IMR-90 (cell line): ENCODE results near the gene LINC00237. TPM values are rescaled to one million over a fixed set of nuclear protein-coding genes. Genes with fewer than 3 reads are reported as not detected.

ENCODE experiments used
- ATAC-seq: fragments of 200-7000 bp; cut with Tn5 transposase; 2 replicates; pipeline ENCODE4 v1.9.1; 2020; ENCODE audit warnings: low read depth, mild to moderate bottlenecking, moderate library complexity
- BruUV-seq: library from RNA; stranded (reverse); fragments of 400-500 nt; replicated peaks from 2 replicates; lab custom pipeline; 2021; lab: Mats Ljungman, UMichigan
- CTCF ChIA-PET: fragments of 300-600 bp; formaldehyde crosslinking; extraction: SDS; loops from one replicate; lab custom pipeline; 2021; ENCODE audit warnings: antibody characterized with exemption; lab: Yijun Ruan, JAX
- POLR2A ChIA-PET: fragments of 300-600 bp; sonication (Branson Sonifier 250); formaldehyde crosslinking; loops from one replicate; lab custom pipeline; 2022; ENCODE audit warnings: antibody characterized with exemption; ENCODE audit not compliant: unreplicated experiment; lab: Charles Lee
- DNase-seq: peaks from one replicate; pipeline ENCODE4 v3.0.0; 2013
- H2AFZ ChIP-seq: replicated peaks from 2 replicates; pipeline ENCODE3; 2013; ENCODE audit warnings: low read length, mild to moderate bottlenecking; ENCODE audit not compliant: poor library complexity
- H2AK5ac ChIP-seq: 2 replicates; pipeline ENCODE4 v1.6.1; 2013; ENCODE audit warnings: low read depth, low read length, inconsistent platforms
- H2AK9ac ChIP-seq: replicated peaks from 2 replicates; pipeline ENCODE3; 2013; ENCODE audit warnings: mild to moderate bottlenecking, low read depth, low read length, moderate library complexity; ENCODE audit not compliant: poor library complexity
- H2BK120ac ChIP-seq: 2 replicates; pipeline ENCODE4 v1.6.1; 2013; ENCODE audit warnings: low read depth, low read length, inconsistent platforms
- H2BK15ac ChIP-seq: 3 replicates; pipeline ENCODE4 v1.6.1; 2013; ENCODE audit warnings: low read depth, low read length, inconsistent platforms
- H2BK20ac ChIP-seq: 2 replicates; pipeline ENCODE4 v1.6.1; 2013; ENCODE audit warnings: low read depth, mild to moderate bottlenecking, inconsistent platforms, low read length, moderate library complexity
- H2BK5ac ChIP-seq: 2 replicates; pipeline ENCODE4 v1.6.1; 2013; ENCODE audit warnings: mild to moderate bottlenecking, low read depth, low read length, inconsistent platforms; ENCODE audit not compliant: poor library complexity, severe bottlenecking
- H3K14ac ChIP-seq: replicated peaks from 2 replicates; pipeline ENCODE4 v1.6.1; 2013; ENCODE audit warnings: low read depth, low read length, inconsistent platforms
- H3K18ac ChIP-seq: 2 replicates; pipeline ENCODE4 v1.6.1; 2013; ENCODE audit warnings: low read depth, low read length, control low read depth
- H3K23ac ChIP-seq: 2 replicates; pipeline ENCODE4 v1.6.1; 2013; ENCODE audit warnings: low read depth, low read length, inconsistent platforms
- H3K27ac ChIP-seq: 2 replicates; pipeline ENCODE4 v1.5.1; 2013; ENCODE audit warnings: mild to moderate bottlenecking, control low read depth, low read length; ENCODE audit not compliant: insufficient read depth
- H3K27me3 ChIP-seq: 2 replicates; pipeline ENCODE4 v1.6.1; 2013; ENCODE audit warnings: low read length; ENCODE audit not compliant: control insufficient read depth, insufficient read depth
- H3K36me3 ChIP-seq: 2 replicates; pipeline ENCODE4 v1.6.1; 2013; ENCODE audit warnings: low read length, mixed read lengths; ENCODE audit not compliant: control insufficient read depth, insufficient read depth
- H3K4ac ChIP-seq: 2 replicates; pipeline ENCODE4 v1.6.1; 2013; ENCODE audit warnings: low read depth, low read length, inconsistent platforms
- H3K4me1 ChIP-seq: 2 replicates; pipeline ENCODE4 v1.6.1; 2013; ENCODE audit warnings: low read length, mixed read lengths; ENCODE audit not compliant: control insufficient read depth, insufficient read depth
- H3K4me2 ChIP-seq: 2 replicates; pipeline ENCODE4 v1.6.1; 2013; ENCODE audit warnings: low read depth, mild to moderate bottlenecking, control low read depth, low read length, moderate library complexity
- H3K4me3 ChIP-seq: 2 replicates; pipeline ENCODE4 v1.5.1; 2013; ENCODE audit warnings: low read depth, mild to moderate bottlenecking, control low read depth, low read length, moderate library complexity; ENCODE audit not compliant: insufficient read depth
- H3K56ac ChIP-seq: 2 replicates; pipeline ENCODE4 v1.6.1; 2013; ENCODE audit warnings: low read length, inconsistent platforms; ENCODE audit not compliant: insufficient read depth; ENCODE audit errors: extremely low read depth
- H3K79me1 ChIP-seq, 2 experiments: 2 replicates each; pipeline ENCODE4 v1.6.1; 2013; ENCODE audit warnings: low read length in 2 of 2, inconsistent platforms in 1 of 2, low read depth in 1 of 2
- H3K9ac ChIP-seq: 2 replicates; pipeline ENCODE4 v1.6.1; 2013; ENCODE audit warnings: low read depth, low read length, control low read depth
- H3K9me1 ChIP-seq: 2 replicates; pipeline ENCODE4 v1.6.1; 2013; ENCODE audit warnings: low read length, inconsistent platforms; ENCODE audit not compliant: insufficient read depth
- H3K9me3 ChIP-seq: 2 replicates; pipeline ENCODE4 v1.6.1; 2013; ENCODE audit warnings: low read length; ENCODE audit not compliant: control insufficient read depth, insufficient read depth
- H4K20me1 ChIP-seq: 2 replicates; pipeline ENCODE4 v1.6.1; 2013; ENCODE audit warnings: low read length, inconsistent platforms; ENCODE audit not compliant: insufficient read depth
- H4K5ac ChIP-seq: 2 replicates; pipeline ENCODE4 v1.6.1; 2013; ENCODE audit warnings: mild to moderate bottlenecking, low read depth, low read length, control low read depth
- H4K8ac ChIP-seq, 2 experiments: 2 replicates each; pipeline ENCODE4 v1.6.1; 2013; ENCODE audit warnings: low read depth in 2 of 2, low read length in 2 of 2, control low read depth in 1 of 2, inconsistent platforms in 1 of 2
- H4K91ac ChIP-seq: 2 replicates; pipeline ENCODE4 v1.6.1; 2013; ENCODE audit warnings: low read depth, low read length, inconsistent platforms; ENCODE audit not compliant: insufficient read depth
- BHLHE40 ChIP-seq: fragments of 150-350 bp; IDR thresholded peaks from 2 replicates; pipeline ENCODE4 v1.6.1; 2016; ENCODE audit warnings: mild to moderate bottlenecking, low read depth, low read length
- CEBPB ChIP-seq: IDR thresholded peaks from 2 replicates; pipeline ENCODE4 v1.6.1; 2012; ENCODE audit warnings: low read depth, low read length, improper control_type of control experiment
- CHD1 ChIP-seq: IDR thresholded peaks from 2 replicates; pipeline ENCODE4 v1.6.1; 2012; ENCODE audit warnings: low read depth, low read length, improper control_type of control experiment
- CTCF ChIP-seq: conservative IDR thresholded peaks from 2 replicates; pipeline ENCODE4 v1.5.1; 2012; ENCODE audit warnings: mild to moderate bottlenecking, low read depth, low read length, improper control_type of control experiment
- ELK1 ChIP-seq: fragments of 150-350 bp; IDR thresholded peaks from 2 replicates; pipeline ENCODE4 v1.6.1; 2016; ENCODE audit warnings: low read depth, mild to moderate bottlenecking, low read length, moderate library complexity, borderline replicate concordance
- FOS ChIP-seq: fragments of 150-350 bp; IDR thresholded peaks from 2 replicates; pipeline ENCODE4 v1.6.1; 2016; ENCODE audit warnings: low read depth, low read length
- MAFK ChIP-seq: IDR thresholded peaks from 2 replicates; pipeline ENCODE4 v1.6.1; 2012; ENCODE audit warnings: low read depth, low read length, improper control_type of control experiment
- MAZ ChIP-seq: IDR thresholded peaks from 2 replicates; pipeline ENCODE4 v1.6.1; 2012; ENCODE audit warnings: low read depth, mild to moderate bottlenecking, low read length, improper control_type of control experiment, moderate library complexity, borderline replicate concordance
- MXI1 ChIP-seq: IDR thresholded peaks from 2 replicates; pipeline ENCODE4 v1.6.1; 2012; ENCODE audit warnings: low read depth, mild to moderate bottlenecking, low read length, moderate library complexity, borderline replicate concordance
- NFE2L2 ChIP-seq: fragments of 150-350 bp; IDR thresholded peaks from 2 replicates; pipeline ENCODE4 v1.6.1; 2016; ENCODE audit warnings: low read depth, mild to moderate bottlenecking, low read length
- POLR2A ChIP-seq: IDR thresholded peaks from 2 replicates; pipeline ENCODE4 v1.6.1; 2012; ENCODE audit warnings: mild to moderate bottlenecking, low read depth, low read length
- RAD21 ChIP-seq: IDR thresholded peaks from 2 replicates; pipeline ENCODE4 v1.6.1; 2012; ENCODE audit warnings: low read length, improper control_type of control experiment
- RCOR1 ChIP-seq: IDR thresholded peaks from 2 replicates; pipeline ENCODE4 v1.6.1; 2012; ENCODE audit warnings: mild to moderate bottlenecking, low read length, improper control_type of control experiment; ENCODE audit not compliant: insufficient replicate concordance
- RFX5 ChIP-seq: IDR thresholded peaks from 2 replicates; pipeline ENCODE4 v1.8.0; 2012; ENCODE audit warnings: low read depth, mild to moderate bottlenecking, low read length, moderate library complexity
- SMC3 ChIP-seq: fragments of 150-350 bp; IDR thresholded peaks from 2 replicates; pipeline ENCODE4 v1.6.1; 2016; ENCODE audit warnings: low read depth, mild to moderate bottlenecking, antibody characterized with exemption, low read length, moderate library complexity
- WGBS, 2 experiments: methylation state at CpG; one replicate each; pipeline versions ENCODE4 v1.1.5 to v1.1.7; 2013; ENCODE audit warnings: missing lambda C conversion rate in 2 of 2; ENCODE audit not compliant: insufficient read length in 1 of 2; ENCODE audit errors: extremely low coverage in 2 of 2; 5-methylcytosine and 5-hydroxymethylcytosine counted together
- dilution Hi-C: fragments of 300-500 bp; cut with HindIII; formaldehyde crosslinking; loops from one replicate; pipeline ENCODE4 v1.14.3; 2018; ENCODE audit warnings: low sequenced_read_pairs; ENCODE audit not compliant: unreplicated experiment
- in situ Hi-C: fragments of 300-500 bp; cut with MboI; formaldehyde crosslinking; loops from 3 replicates; pipeline ENCODE4 v1.14.3; 2019; ENCODE audit warnings: low sequenced_read_pairs, inconsistent platforms, mixed read lengths
- intact Hi-C: fragments of 100-400 bp; cut with micrococcal nuclease; formaldehyde crosslinking; loops from 2 replicates; pipeline ENCODE4 v1.10.0; 2022
- polyA plus RNA-seq, 3 experiments: library from polyadenylated mRNA; depleted of rRNA; stranded (reverse); fragments of >200 nt; gene quantifications; 2 replicates each; pipeline ENCODE4 v1.2.3, GENCODE V29; 2012; ENCODE audit warnings: low replicate concordance in 1 of 3
- total RNA-seq: library from RNA; depleted of rRNA; stranded (reverse); fragments of >200 nt; gene quantifications from 2 replicates; pipeline ENCODE4 v1.2.3, GENCODE V29; 2012
- TF ChIP-seq, protein P1 (sequence below): fragments of 150-350 bp; IDR thresholded peaks from 2 replicates; pipeline ENCODE4 v1.6.1; 2017; ENCODE audit warnings: mild to moderate bottlenecking, antibody characterized with exemption, low read length, low read depth

The LINC00237 gene
- total and polyA plus RNA-seq, 2 of the 4 experiments (the other 2 are of a cell fraction), result not detected

GRCh38 chr20:21111416-21111815 is 5.3 kb upstream of the LINC00237 start:
- in situ Hi-C loops, result no loop called here

More at GRCh38 chr20:21111416-21111815, 5.3 kb upstream of the LINC00237 start:
- Histone ChIP-seq H2BK5ac (no peak overlapping the region), H2BK15ac (no peak overlapping the region), H4K20me1 (no peaks in the 10 kb centered on the region), H3K9me3 (no peaks in the 10 kb centered on the region), H3K79me1 (no peaks in the 10 kb centered on the region), H3K9me1 (no peaks in the 10 kb centered on the region), H3K36me3 (no peaks in the 10 kb centered on the region), H3K18ac (no peak overlapping the region), H4K8ac (no peak overlapping the region), H2AK9ac (no peak overlapping the region), H3K4me1 (no peaks in the 10 kb centered on the region), H3K56ac (no peak overlapping the region), H3K14ac (no peak overlapping the region), H3K4me3 (no peak overlapping the region), H2AK5ac (no peak overlapping the region), H3K4ac (no peak overlapping the region), H3K4me2 (no peak overlapping the region), H4K5ac (no peak overlapping the region), H3K23ac (no peak overlapping the region), H2BK20ac (no peak overlapping the region), H4K91ac (no peak overlapping the region), H3K27me3 (peaks cover 38% of the 10 kb centered on the region), H3K27ac (no peak overlapping the region), H2BK120ac (no peak overlapping the region), H3K9ac (no peak overlapping the region), H2AFZ (no peak overlapping the region)
- ATAC-seq (no peak), DNase-seq (no peak)
- no TSS peak for BruUV-seq
- WGBS, 2 experiments, result no CpG with 5 or more reads among the region's 2 CpGs
- TF ChIP-seq MAZ (no peak), RFX5 (no peak), RAD21 (no peak), CTCF (no peak), MAFK (no peak), RCOR1 (no peak), SMC3 (no peak), ELK1 (no peak), NFE2L2 (no peak), MXI1 (no peak), CEBPB (no peak), POLR2A (no peak), BHLHE40 (no peak), FOS (no peak), CHD1 (no peak)
- TF ChIP-seq, protein P1, sequence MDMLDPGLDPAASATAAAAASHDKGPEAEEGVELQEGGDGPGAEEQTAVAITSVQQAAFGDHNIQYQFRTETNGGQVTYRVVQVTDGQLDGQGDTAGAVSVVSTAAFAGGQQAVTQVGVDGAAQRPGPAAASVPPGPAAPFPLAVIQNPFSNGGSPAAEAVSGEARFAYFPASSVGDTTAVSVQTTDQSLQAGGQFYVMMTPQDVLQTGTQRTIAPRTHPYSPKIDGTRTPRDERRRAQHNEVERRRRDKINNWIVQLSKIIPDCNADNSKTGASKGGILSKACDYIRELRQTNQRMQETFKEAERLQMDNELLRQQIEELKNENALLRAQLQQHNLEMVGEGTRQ, result no peak
- intact Hi-C loops (no loop called here), dilution Hi-C loops (no loop called here)
- ChIA-PET POLR2A (no interaction called here), CTCF (no interaction called here)
